ENCODE results near the gene AGPAT3. TPM values are rescaled to one million over a fixed set of nuclear protein-coding genes. Genes with fewer than 3 reads are reported as not detected.

AGPAT3 gene
- total RNA-seq, 1 experiment from 2014 or later, result 43.3 TPM

GRCh38 chr21:43993420-43993934 lies 128.5 kb downstream of the AGPAT3 start:
- DNase-seq (ENCODE audit: low read depth), result no peak

GRCh38 chr21:43994085-43994484 lies 129.1 kb downstream of the AGPAT3 start:
- DNase-seq (ENCODE audit: low read depth), result no peak

- DNase-seq (ENCODE audit: low read depth), result no peak
Measured at GRCh38 chr21:43994646-43995045, 129.6 kb downstream of the AGPAT3 start.

- DNase-seq (ENCODE audit: low read depth), result no peak
Measured at GRCh38 chr21:43995521-43996105, 130.6 kb downstream of the AGPAT3 start.

- no peak for DNase-seq (ENCODE audit: low read depth)
Measured at GRCh38 chr21:43997766-43998742, 133.0 kb downstream of the AGPAT3 start.

GRCh38 chr21:44000360-44000759 lies 135.3 kb downstream of the AGPAT3 start:
- no peak for DNase-seq (ENCODE audit: low read depth)

- no peak for DNase-seq (ENCODE audit: low read depth)
Measured at GRCh38 chr21:44002511-44002910, 137.5 kb downstream of the AGPAT3 start.

- no peak for DNase-seq (ENCODE audit: low read depth)
Measured at GRCh38 chr21:44003307-44003966, 138.4 kb downstream of the AGPAT3 start.

GRCh38 chr21:44005071-44005470 lies 140.0 kb downstream of the AGPAT3 start:
- no peak for DNase-seq (ENCODE audit: low read depth)

GRCh38 chr21:44005593-44005992 lies 140.6 kb downstream of the AGPAT3 start:
- no peak for DNase-seq (ENCODE audit: low read depth)

GRCh38 chr21:44006017-44006619 lies 141.1 kb downstream of the AGPAT3 start:
- DNase-seq (ENCODE audit: low read depth), result peak; percentile 93

- DNase-seq (ENCODE audit: low read depth), result no peak
Measured at GRCh38 chr21:44006656-44007055, 141.6 kb downstream of the AGPAT3 start.

GRCh38 chr21:44010429-44010828 lies 145.4 kb downstream of the AGPAT3 start:
- no peak for DNase-seq (ENCODE audit: low read depth)

- DNase-seq (ENCODE audit: low read depth), result no peak
Measured at GRCh38 chr21:44011123-44011522, 146.1 kb downstream of the AGPAT3 start.

GRCh38 chr21:44011579-44012473 lies 146.8 kb downstream of the AGPAT3 start, which contains the start of gene TRAPPC10:
Gene TRAPPC10, plus strand, starts transcription at chr21:44012309. Its CDS starts 185 bp downstream, at chr21:44012494.
- DNase-seq (ENCODE audit: low read depth), result peak; percentile 96

- DNase-seq (ENCODE audit: low read depth), result peak; percentile 51
Measured at GRCh38 chr21:44012474-44013379, 147.7 kb downstream of the AGPAT3 start.

GRCh38 chr21:44013380-44014088 lies 148.5 kb downstream of the AGPAT3 start:
- DNase-seq (ENCODE audit: low read depth), result no peak

- DNase-seq (ENCODE audit: low read depth), result no peak
Measured at GRCh38 chr21:44017601-44018000, 152.6 kb downstream of the AGPAT3 start.

GRCh38 chr21:44018127-44018526 lies 153.1 kb downstream of the AGPAT3 start:
- no peak for DNase-seq (ENCODE audit: low read depth)

Data from Daoy (cell line).